HuH-7.5 (cell line): Measurements from ENCODE around the gene AATF.

Source experiments
- DNase-seq: peaks from one replicate; pipeline ENCODE4 v3.0.0; 2011; ENCODE audit warnings: low spot score

Gene AATF

DNA sequence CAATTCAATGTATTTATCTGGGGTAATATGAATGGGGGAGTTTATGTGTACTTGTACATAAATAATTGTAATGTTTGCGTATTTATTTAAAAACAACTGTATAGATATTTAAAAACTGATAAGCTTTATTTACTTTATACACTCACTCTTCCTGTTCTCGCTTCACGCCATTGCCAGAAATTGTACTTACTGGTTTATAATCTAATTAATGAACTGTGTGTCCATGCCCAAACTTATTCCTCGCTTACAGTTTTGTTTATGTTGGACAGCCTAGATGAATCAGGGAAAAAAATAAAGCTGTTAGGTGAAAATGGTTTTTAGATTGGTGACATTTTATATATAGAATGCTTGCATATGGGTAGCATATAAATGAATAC, 30.8 kb downstream of the AATF start:
- no peak for DNase-seq

DNA sequence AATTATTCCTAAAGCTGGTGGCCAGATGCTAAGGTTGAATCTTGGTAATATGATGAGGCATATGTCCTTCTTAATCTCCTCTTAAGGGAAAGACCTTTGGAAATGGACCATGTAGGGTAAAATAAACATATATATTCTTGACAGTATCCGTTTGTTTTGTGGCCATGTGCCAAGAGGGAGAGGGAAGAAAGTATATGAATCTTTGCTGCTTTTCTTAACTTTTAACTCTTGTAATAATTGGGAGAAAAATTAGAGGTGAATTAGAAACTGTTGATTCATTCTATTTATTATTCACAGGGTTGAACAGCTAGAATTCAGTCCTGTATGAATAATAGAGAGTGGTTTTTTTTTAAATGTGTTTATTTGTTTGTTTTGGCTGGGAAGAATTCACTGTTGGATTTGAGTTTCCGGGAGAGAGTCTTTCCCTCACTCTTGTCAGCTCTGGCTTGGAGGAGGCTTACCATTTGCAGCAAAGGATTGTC, 31.6 kb downstream of the AATF start:
- DNase-seq = no peak

- no peak for DNase-seq
Observed at GRCh38 chr17:36983618-36984017, 34.9 kb downstream of the AATF start.

DNA sequence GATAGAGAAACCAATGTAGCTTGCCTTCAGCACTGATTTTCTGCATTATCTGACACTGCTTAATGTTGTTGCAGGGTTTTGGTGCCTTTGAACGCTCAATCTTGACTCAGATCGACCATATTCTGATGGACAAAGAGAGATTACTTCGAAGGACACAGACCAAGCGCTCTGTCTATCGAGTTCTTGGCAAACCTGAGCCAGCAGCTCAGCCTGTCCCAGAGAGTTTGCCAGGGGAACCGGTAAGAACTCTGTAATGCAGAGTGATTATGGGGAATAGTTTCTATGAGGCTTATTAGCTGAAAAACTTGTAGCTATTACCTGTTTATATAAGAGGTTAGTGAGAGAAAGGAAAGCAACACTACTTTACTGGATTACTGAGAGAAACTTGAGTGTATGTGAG, 40.4 kb downstream of the AATF start:
- no peak for DNase-seq

GRCh38 chr17:36992701-36993100, 43.9 kb downstream of the AATF start:
- no peak for DNase-seq

DNA sequence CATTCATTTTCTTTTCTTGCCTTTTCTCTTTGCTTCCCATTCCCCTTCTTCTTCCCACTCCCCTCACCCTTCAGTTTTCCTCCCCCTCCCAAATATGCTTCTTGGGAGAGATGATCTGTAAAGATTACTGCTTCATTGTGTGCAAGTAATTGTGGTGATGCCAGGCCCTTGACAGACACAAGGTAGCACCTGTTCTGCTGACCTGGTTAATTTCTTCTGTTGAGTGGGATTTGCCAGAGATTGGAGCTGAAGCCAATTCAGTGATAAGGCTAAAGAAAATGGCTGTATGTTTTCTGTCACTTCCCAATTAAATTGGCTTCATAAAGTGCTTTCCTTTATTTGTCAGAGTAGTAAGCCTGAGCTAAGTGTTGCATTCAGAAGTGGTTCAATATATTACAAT, 44.5 kb downstream of the AATF start:
- no peak for DNase-seq

- no peak for DNase-seq
Observed at GRCh38 chr17:36994438-36994837, 45.7 kb downstream of the AATF start.

DNA sequence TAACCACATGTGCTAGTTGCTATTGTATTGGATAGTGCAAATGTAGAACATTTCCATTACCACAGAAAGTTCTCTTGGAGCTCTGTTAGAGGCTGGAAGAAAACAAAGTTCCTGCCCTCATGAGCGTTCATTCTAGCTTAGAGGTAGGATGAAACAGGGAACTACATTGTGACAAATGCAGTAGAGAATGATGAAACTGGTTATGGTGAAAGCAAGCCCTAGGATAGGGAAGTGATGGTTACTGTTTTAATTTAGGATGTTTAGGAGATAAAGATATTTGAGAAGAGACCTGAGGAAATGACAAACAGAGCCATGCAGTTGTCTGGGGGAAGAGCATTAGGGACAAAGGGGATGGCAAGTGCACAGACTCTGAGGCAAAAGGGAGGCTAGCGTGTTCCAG, 50.7 kb downstream of the AATF start:
- DNase-seq = no peak

DNA sequence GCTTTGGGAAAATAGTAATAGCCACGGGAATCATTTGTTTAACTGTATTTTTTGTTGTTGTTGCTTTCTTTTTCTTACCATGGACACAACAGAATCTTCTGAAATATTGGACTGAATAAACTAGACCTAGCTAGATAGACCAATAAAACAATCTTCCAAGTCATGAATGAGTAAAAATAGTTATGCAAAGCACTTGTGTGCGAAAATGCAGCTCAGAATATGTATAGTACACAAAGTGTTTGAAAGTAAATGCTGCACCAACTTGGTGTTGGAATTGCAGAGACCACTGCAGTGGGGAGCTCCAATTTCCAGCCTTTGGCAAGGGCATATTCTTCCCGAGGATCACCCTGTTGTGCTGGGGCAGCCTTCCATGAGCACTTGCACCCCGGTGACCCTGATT, 68.0 kb downstream of the AATF start:
- no peak for DNase-seq

- no peak for DNase-seq
Observed at GRCh38 chr17:37017404-37017803, 68.7 kb downstream of the AATF start.

DNA sequence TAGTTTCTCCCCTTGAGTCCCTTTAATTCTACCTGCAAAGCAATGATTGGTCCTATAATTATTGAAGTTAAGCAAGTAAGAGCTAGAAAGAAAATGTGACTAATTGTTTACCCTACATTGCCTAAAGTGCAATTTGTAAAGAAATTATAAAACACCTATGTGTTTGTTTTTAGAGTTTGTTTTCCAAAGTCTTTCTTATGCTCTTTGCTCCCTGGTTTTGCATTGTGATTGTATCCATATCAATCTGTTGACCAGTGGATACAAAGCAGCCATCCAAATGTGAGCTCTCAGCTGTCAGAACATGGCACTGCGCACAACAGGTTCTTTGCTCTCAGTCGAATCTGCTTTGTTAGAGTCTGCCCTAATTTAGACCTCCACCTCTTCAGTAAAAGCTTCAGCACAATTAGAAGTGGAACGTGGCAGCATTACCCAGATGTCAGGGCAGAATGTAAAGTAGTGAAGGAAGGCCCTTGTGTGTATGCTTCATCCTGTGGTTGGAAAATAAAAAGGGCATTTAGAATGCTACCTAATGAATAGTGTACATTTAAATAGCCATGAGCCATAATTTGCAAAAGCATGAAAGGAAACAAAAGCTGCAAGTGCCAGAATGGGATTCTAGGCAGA, 70.5 kb downstream of the AATF start:
- no peak for DNase-seq

DNA sequence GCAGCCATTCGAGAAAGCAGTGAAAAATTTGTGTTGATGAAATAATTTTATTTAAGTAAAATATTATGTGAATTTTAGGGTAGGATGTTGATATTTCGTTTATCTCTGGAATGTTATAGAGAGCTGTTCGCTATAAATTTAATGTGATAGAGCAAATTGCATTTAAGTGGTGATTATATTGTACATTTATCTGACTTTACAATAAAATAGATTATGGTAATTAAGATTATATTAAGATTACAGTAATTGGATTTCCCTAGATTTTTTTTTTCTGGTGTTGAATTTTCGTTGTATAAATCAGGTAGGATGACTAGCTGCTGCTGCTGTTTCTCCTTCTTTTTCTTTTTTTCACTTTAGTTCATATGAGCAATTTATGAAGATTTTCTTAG, 71.0 kb downstream of the AATF start:
- no peak for DNase-seq

- no peak for DNase-seq
Observed at GRCh38 chr17:37024181-37024637, 75.5 kb downstream of the AATF start.

DNA sequence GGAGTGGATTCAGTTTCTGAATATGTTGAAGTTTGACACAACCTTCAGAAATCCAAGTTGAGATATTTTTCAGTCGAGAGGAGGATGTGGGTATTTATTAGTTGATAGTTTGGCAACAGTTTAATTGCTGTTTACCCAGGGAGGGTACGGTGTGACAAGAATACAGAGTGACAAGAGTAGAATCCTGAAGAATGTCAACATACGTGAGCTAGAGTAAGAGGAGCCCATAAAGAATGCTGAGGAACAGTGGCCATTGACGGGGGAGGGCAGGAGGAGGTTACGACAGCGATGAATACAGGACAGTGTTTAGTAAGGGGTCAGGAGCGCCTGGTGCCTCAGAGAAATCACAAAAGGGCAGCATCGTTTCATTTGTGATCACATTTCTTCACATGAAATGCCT, 76.5 kb downstream of the AATF start:
- no peak for DNase-seq

- DNase-seq = no peak
Observed at GRCh38 chr17:37025847-37026530, 77.2 kb downstream of the AATF start.

DNA sequence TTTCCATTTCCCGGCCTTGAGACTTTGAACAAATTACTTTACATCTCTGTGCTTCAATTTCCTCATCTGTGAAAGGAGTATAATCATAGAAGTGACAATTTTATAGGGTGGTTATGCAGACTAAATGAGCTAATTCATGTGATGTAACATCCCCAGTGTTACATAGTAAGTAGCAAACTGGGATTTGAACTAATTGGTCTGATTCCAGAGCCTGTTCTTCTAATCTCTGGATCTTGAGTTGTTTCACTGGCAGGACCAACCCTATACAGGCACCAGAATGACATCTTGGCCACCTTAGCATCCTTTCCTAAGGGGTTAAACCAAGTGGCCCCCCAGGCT, 77.7 kb downstream of the AATF start:
- no peak for DNase-seq

DNA sequence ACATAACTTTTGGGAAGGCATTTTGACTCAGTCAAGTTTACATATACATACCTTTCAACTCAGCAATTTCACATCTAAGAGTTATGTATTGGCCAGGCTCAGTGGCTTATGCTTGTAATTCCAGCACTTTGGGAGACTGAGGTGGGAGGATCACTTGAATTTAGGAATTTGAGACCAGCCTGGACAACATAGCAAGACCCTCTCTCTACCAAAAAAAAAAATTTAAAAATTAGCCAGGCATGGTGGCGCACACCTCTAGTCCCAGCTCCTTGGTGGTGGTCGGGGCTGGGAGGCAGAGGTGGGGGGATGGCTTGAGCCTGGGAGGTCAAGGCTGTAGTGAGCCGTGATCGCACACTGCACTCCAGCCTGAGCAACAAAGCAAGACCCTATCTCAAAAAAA, 79.3 kb downstream of the AATF start:
- DNase-seq = no peak

DNA sequence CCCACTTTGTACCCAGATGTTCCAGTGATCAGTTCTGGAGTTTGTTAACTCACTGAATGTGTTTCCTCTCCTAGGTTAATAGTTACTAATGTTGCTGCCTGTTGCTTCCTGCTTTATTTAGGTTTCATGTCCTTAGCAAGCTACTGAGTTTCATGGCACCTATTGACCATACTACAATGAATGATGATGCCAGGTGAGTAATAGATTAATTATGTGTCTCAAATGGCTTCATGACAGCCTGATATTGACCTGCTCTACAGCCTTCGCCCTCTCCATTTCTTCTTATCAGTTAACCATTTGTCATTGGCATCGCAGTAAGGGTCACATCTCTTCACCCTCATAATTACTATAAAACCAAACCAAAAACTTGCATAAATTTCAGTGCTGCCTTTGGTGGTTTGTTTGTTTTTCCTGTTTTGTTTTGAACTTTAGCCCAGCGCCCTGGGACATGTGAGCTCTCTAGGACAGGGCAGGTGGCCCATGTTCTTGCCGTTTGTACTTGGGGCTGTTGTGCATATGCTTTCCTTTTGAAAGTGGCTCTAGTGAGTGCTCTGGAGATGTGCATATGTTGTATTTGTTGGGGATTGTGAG, 82.8 kb downstream of the AATF start:
- DNase-seq = no peak

DNA sequence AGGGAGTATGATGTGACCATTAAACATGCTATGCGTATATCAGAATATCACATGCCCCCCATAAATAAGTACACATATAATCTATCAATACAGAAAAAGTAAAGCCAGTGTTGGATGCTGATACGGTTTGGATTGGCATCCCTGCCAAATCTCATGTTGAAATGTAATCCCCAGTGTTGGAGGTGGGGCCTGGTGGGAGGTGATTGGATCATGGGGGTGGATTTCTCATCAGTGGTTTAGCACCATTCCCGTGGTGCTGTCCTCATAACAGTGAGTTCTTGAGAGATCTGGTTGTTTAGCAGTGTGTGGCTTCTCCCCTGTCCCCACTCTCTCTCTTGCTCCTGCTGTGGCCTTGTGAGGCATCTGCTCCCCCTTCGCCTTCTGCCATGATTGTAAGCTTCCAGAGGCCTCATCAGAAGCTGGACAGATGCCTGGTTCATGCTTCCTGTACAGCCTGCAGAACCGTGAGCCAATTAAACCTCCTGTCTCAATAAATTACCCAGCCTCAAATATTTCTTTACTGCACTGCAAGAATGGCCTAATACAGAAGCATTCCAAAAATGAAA, 88.9 kb downstream of the AATF start:
- no peak for DNase-seq

DNA sequence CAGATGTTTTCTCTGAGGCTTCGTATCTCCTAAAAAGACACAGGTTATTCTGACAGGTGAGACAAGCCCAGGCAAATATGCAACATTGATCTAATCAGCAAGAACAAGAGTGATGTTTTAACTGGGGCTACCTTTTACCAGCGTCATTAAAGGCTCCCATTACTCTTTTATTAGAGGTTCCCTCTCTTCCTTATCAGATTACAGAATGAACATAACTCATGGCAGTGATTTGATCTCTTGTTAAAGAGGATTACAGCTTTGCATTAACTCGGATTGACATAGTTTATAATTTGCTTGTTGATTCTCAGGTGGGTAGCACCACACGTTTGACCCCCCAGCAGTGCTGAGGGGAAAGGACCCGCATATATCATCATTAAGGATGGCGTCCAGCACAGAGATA, 90.5 kb downstream of the AATF start:
- DNase-seq = no peak

- DNase-seq = no peak
Observed at GRCh38 chr17:37041932-37042331, 93.2 kb downstream of the AATF start.

DNA sequence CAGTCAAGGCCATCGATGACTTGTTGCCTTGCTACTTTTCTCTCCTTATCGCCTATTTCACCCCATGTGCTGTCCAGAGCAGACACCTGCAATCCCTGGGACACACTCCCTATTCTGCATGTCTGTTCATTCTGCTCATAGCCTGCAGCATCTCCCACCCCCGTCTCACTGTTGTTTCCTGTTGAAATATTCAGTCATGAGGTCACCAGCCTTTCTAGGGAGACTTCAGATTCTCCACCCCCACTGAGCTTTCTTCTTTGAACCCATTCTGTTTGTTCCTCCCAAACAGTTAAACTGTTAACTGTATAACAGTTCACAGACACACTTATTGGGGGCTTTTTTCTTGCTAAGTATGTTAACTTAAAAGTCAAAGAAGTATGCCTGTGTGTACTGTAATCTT, 94.4 kb downstream of the AATF start:
- DNase-seq = no peak

GRCh38 chr17:37045351-37045922, 96.7 kb downstream of the AATF start:
- DNase-seq = no peak
